Activated B cell treated with CpG ODN at 0.5 μM for 24 hours (primary cell): ENCODE data around the gene RAD9A. TPM values are rescaled to one million over a fixed set of nuclear protein-coding genes. Genes with fewer than 3 reads are reported as not detected.
"Not testable (repeated sequence)": the region's sequence is repeated elsewhere in the genome, so short reads cannot be mapped to it uniquely, and the experiment has no call there.

Experiments used
- ATAC-seq: fragments of 200-7000 bp; cut with Tn5 transposase; one replicate; pipeline ENCODE4 v1.10.0; 2021; ENCODE audit warnings: low read depth, mild to moderate bottlenecking, moderate library complexity
- CTCF ChIA-PET: fragments of 350-600 bp; sonication (Branson Sonifier 250); formaldehyde crosslinking; loops from one replicate; lab custom pipeline; 2021; ENCODE audit warnings: antibody characterized with exemption; lab: Charles Lee
- POLR2A ChIA-PET: fragments of 350-600 bp; sonication (Branson Sonifier 250); formaldehyde crosslinking; loops from one replicate; lab custom pipeline; 2021; ENCODE audit warnings: antibody characterized with exemption; lab: Charles Lee
- DNase-seq: peaks from one replicate; pipeline ENCODE4 v3.0.0; 2022
- H3K27ac Mint-ChIP-seq: one replicate; pipeline ENCODE4 v1.8.0; 2020; ENCODE audit warnings: mixed read lengths
- H3K27me3 Mint-ChIP-seq: one replicate; pipeline ENCODE4 v1.8.0; 2021; ENCODE audit warnings: mixed read lengths
- H3K36me3 Mint-ChIP-seq: one replicate; pipeline ENCODE4 v1.8.0; 2021; ENCODE audit warnings: low read depth, mixed read lengths
- H3K4me1 Mint-ChIP-seq: one replicate; pipeline ENCODE4 v1.8.0; 2021; ENCODE audit warnings: mixed read lengths
- H3K4me3 Mint-ChIP-seq: one replicate; pipeline ENCODE4 v1.8.0; 2020; ENCODE audit warnings: mild to moderate bottlenecking, mixed read lengths
- H3K9me3 Mint-ChIP-seq: one replicate; pipeline ENCODE4 v1.8.0; 2020; ENCODE audit warnings: mixed read lengths
- CTCF ChIP-seq: fragments of 200-600 bp; IDR thresholded peaks from one replicate; pipeline ENCODE4 v1.8.0; 2022; ENCODE audit warnings: antibody characterized with exemption, mild to moderate bottlenecking
- intact Hi-C: fragments of 100-400 bp; cut with micrococcal nuclease; formaldehyde crosslinking; loops from one replicate; pipeline ENCODE4 v1.15.1; 2024
- total RNA-seq: library from RNA; stranded (reverse); gene quantifications from 2 replicates; pipeline ENCODE4 v1.2.3, GENCODE V29; 2022

Gene RAD9A
- total RNA-seq, 1 donor from 2014 or later = 35.2 TPM

DNA sequence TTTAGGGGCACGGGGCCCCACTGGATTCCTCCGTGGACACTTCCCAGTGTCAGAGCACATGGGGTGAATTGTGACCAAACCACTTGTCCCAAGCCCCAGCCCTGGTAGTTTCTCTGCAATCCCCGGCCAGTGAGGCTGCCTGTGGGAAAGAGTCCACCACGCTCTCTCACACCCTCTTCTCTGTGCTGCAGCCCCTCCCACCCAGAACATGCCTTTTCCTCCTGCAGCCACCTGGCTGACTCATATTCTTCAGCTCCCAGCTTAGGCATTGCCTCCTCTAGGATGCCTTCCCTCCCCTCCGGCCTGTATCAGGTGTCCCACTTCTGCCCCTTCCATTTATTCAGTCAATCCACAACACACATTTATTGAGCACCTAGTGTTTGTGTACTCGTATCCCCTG lies 31.1 kb downstream of the RAD9A start:
- no peak overlapping the region for H3K27ac Mint-ChIP-seq
- H3K4me1 Mint-ChIP-seq = peaks cover 39% of the 10 kb centered on the region
- no peaks in the 10 kb centered on the region for H3K9me3 Mint-ChIP-seq
- intact Hi-C loops = no loop called here
- ChIA-PET CTCF (interaction anchor here (1.1 kb wide), 1 partner anchor 13 kb away, joined by 3 read pairs; no protein-coding TSS in a partner anchor), POLR2A (interaction anchor here (1.3 to 13.9 kb wide), 5 partner anchors 12 to 45 kb away, joined by 3 to 404 read pairs (median 9); partner anchors contain the start of genes PPP1CA, PTPRCAP and TBC1D10C)
- no peak for TF ChIP-seq CTCF
- no peaks in the 10 kb centered on the region for H3K27me3 Mint-ChIP-seq
- ATAC-seq (no peak), DNase-seq (no peak)
- H3K36me3 Mint-ChIP-seq = no peaks in the 10 kb centered on the region
- peak overlapping the region; percentile 32 for H3K4me3 Mint-ChIP-seq

GRCh38 chr11:67423466-67423865 lies 31.7 kb downstream of the RAD9A start:
- POLR2A ChIA-PET = interaction anchor here (0.6 to 13.9 kb wide), 6 partner anchors 12 to 45 kb away, joined by 3 to 404 read pairs (median 6); partner anchors contain the start of genes PPP1CA, PTPRCAP and TBC1D10C
- Mint-ChIP-seq H3K36me3 (peaks cover 3% of the 10 kb centered on the region), H3K27me3 (no peaks in the 10 kb centered on the region), H3K27ac (no peak overlapping the region), H3K9me3 (no peaks in the 10 kb centered on the region), H3K4me1 (peaks cover 38% of the 10 kb centered on the region), H3K4me3 (no peak overlapping the region)
- DNase-seq (no peak), ATAC-seq (no peak)
- TF ChIP-seq CTCF = no peak
- intact Hi-C loops = no loop called here
- CTCF ChIA-PET = interaction anchor here (1.1 to 1.3 kb wide), 2 partner anchors 13 to 22 kb away, joined by 3 read pairs; partner anchors contain the start of gene PPP1CA

DNA sequence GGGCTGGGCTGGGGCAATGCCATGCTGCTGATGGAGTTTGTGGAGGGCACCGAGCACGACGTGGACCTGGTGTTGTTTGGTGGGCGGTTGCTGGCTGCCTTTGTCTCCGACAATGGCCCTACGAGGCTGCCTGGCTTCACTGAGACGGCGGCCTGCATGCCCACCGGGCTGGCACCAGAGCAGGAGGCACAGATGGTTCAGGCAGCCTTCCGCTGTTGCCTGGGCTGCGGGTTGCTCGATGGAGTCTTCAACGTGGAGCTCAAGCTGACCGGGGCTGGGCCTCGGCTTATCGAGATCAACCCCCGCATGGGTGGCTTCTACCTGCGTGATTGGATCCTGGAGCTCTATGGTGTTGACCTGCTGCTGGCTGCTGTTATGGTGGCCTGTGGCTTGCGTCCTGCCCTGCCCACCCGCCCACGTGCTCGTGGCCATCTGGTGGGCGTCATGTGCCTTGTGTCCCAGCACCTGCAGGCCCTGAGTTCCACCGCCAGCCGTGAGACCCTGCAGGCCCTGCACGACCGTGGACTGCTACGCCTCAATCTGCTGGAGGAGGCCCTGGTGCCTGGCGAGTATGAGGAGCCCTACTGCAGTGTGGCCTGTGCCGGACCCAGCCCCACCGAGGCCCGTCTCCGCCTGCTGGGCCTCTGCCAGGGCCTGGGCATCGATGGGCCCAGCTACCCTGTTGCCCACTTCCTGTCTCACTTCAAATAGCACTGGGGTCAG lies 32.3 kb downstream of the RAD9A start:
- ATAC-seq = no peak
- H3K27me3 Mint-ChIP-seq = no peaks in the 10 kb centered on the region
- no peaks in the 10 kb centered on the region for H3K9me3 Mint-ChIP-seq
- intact Hi-C loops = no loop called here
- H3K4me1 Mint-ChIP-seq = peaks cover 36% of the 10 kb centered on the region
- H3K36me3 Mint-ChIP-seq = peaks cover 7% of the 10 kb centered on the region
- ChIA-PET CTCF (interaction anchor here (1.1 to 1.3 kb wide), 2 partner anchors 12 to 23 kb away, joined by 3 read pairs; partner anchors contain the start of gene PPP1CA), POLR2A (interaction anchor here (0.6 to 18.3 kb wide), 8 partner anchors 9 to 44 kb away, joined by 3 to 693 read pairs (median 6); partner anchors contain the start of genes PPP1CA, PTPRCAP, RAD9A and TBC1D10C)
- no peak overlapping the region for H3K4me3 Mint-ChIP-seq
- no peak for DNase-seq
- no peak for TF ChIP-seq CTCF
- H3K27ac Mint-ChIP-seq = no peak overlapping the region

DNA sequence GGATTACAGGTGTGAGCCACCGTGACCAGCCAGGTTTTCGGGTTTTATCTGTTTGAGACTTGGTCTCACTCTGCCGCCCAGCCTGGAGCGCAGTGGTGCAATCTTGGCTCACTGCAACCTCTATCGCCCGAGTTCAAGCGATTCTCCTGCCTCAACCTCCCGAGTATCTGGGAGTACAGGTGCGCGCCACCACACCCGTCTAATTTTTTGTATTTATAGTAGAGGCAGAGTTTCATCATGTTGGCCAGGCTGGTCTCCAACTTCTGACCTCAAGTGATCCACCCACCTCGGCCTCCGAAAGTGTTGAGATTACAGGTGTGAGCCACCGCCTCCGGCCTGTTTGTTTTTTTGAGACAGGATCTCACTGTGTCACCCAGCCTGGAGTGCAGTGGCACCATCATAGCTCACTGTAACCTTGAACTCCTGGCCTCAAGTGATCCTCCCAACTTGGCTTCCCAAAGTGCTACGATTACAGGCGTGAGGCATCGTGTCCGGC lies 35.6 kb downstream of the RAD9A start:
- intact Hi-C loops, H3K9me3 Mint-ChIP-seq, DNase-seq, ATAC-seq, H3K27me3 Mint-ChIP-seq: not testable (repeated sequence)
- Mint-ChIP-seq H3K4me3 (peak overlapping the region; percentile 98), H3K27ac (peak overlapping the region; percentile 93), H3K4me1 (peaks cover 37% of the 10 kb centered on the region), H3K36me3 (peaks cover 27% of the 10 kb centered on the region)
- ChIA-PET CTCF (interaction anchor here (1.2 kb wide), 1 partner anchor 26 kb away, joined by 4 read pairs; the partner anchor contains the start of gene PPP1CA), POLR2A (interaction anchor here (0.6 to 26.0 kb wide), 7 partner anchors 10 to 82 kb away, joined by 3 to 1417 read pairs (median 51); partner anchors contain the start of genes CABP4, CARNS1, CORO1B and GPR152)

- peaks cover 42% of the 10 kb centered on the region for H3K4me1 Mint-ChIP-seq
- intact Hi-C loops = loop anchor here (1.0 to 2.0 kb wide), 11 partner anchors 8 to 78 kb away; partner anchors contain the start of genes AIP, CORO1B, POLD4 and PPP1CA
- H3K4me3 Mint-ChIP-seq = peak within 1 kb of the TSS; percentile 98
- POLR2A ChIA-PET = interaction anchor here (0.6 to 26.0 kb wide), 12 partner anchors 9 to 1313 kb away, joined by 3 to 1417 read pairs (median 7); partner anchors contain the start of genes AIP, CABP4, CARNS1 and CORO1B
- peaks cover 36% of the 10 kb centered on the region for H3K36me3 Mint-ChIP-seq
- no peaks in the 10 kb centered on the region for H3K27me3 Mint-ChIP-seq
- ATAC-seq (peak; percentile 81), DNase-seq (peak; percentile 99)
- H3K9me3 Mint-ChIP-seq = no peaks in the 10 kb centered on the region
- no peak for TF ChIP-seq CTCF
- H3K27ac Mint-ChIP-seq = peak within 1 kb of the TSS; percentile 93
- CTCF ChIA-PET = interaction anchor here (1.0 to 1.2 kb wide), 2 partner anchors 25 to 27 kb away, joined by 3 to 4 read pairs; partner anchors contain the start of genes PPP1CA and TBC1D10C
Measured at GRCh38 chr11:67428052-67429001, 36.5 kb downstream of the RAD9A start, which contains the start of gene RPS6KB2. Gene RPS6KB2 (plus strand): TSS chr11:67428494. CDS start chr11:67428546, 52 bp downstream.
